Mucosa of stomach (tissue), 1 donor: ENCODE data around the gene SIAH1.
A peak's percentile ranks its signal among the peaks of the same experiment; 100 is the strongest.
"Not testable (repeated sequence)": the region's sequence is repeated elsewhere in the genome, so short reads cannot be mapped to it uniquely, and the experiment has no call there.

ENCODE experiments used
- H3K27me3 ChIP-seq: one replicate; pipeline ENCODE4 v1.7.0; 2013; ENCODE audit warnings: mild to moderate bottlenecking, low read length; ENCODE audit not compliant: control insufficient read depth, insufficient read depth
- H3K36me3 ChIP-seq: one replicate; pipeline ENCODE4 v1.7.0; 2013; ENCODE audit warnings: low read length; ENCODE audit not compliant: control insufficient read depth, insufficient read depth
- H3K4me1 ChIP-seq: one replicate; pipeline ENCODE4 v1.7.0; 2013; ENCODE audit warnings: mild to moderate bottlenecking, low read length; ENCODE audit not compliant: control insufficient read depth, insufficient read depth
- H3K4me3 ChIP-seq: one replicate; pipeline ENCODE4 v1.7.0; 2013; ENCODE audit warnings: low read length
- H3K9ac ChIP-seq: one replicate; pipeline ENCODE4 v1.7.0; 2013; ENCODE audit warnings: mild to moderate bottlenecking, low read length, moderate library complexity
- H3K9me3 ChIP-seq: one replicate; pipeline ENCODE4 v1.7.0; 2013; ENCODE audit warnings: mild to moderate bottlenecking, low read length, moderate library complexity; ENCODE audit not compliant: control insufficient read depth
- donor health status: Pancreatic carcinoma.

The SIAH1 gene

DNA sequence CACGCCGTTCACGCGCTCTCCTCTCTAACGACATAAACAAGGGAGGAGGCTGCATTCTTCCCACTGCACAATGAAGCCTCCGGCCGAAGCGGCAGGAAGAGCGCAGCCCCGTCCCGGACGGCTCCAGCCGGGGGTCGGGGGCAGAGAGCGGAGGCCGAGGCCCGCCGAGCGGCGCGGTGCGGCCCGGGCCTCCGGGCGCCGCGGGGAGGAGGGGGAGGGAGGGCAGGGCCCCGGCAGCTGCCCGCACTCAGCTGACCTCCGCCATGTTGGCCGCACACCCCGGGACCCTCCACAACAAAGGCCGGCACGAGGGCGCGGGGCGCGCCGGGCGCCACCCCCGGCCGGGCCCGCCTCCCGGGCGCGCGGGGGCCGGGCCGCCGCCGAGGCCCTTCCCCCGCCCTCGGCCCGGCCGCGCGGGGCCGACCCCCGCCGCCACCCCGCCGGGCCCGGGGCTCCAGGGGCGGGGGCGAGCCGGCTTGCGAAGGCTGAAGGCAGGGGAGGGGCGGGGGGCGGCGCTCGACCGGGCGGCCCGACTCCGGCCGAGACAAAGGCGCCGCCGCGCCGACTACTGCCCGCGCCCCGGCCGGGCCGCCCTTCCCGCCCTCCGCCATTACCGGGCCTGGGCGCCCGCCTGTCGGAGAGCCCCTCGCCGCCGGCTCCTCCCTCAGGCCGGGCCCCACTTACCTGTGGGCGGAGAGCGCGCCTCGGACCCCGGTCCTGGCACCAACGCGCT lies 527 bp downstream of the SIAH1 start:
- H3K9me3 ChIP-seq = no peaks in the 10 kb centered on the region
- no peaks in the 10 kb centered on the region for H3K27me3 ChIP-seq
- H3K4me3 ChIP-seq = peak overlapping the region; percentile 26
- peak overlapping the region; percentile 86 for H3K9ac ChIP-seq
- peaks cover under 1% of the 10 kb centered on the region for H3K4me1 ChIP-seq
- no peaks in the 10 kb centered on the region for H3K36me3 ChIP-seq

DNA sequence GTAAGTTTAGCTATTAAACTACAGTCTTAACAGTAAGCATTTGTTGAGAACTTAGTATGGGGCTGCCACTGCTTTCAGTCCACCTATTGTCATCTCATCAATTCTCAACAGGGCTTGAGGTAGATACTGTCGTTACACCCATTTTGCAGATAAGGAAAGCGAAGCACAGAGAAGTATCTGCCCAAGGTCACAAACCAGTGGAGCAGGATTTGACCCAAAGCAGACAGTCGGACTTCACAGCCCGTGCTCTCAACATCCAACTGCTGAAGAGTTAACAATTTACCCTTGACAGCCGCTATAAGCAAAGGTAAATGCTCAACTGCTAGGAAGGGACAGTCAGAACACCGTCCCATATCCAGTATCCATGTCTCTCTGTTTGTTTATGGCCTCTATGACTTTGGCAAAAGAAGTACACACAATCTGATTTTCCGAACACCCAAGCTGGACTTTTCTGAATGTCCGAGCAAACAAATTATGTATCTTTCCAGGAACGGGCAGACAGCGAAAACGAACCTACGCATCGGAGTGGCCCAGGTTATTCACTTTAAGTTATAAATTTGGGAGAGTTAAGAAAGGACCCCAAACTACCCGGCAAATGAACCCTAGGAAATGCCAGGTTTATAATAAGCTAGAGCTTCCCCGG lies 1.2 kb downstream of the SIAH1 start:
- no peaks in the 10 kb centered on the region for H3K36me3 ChIP-seq
- peak overlapping the region; percentile 70 for H3K9ac ChIP-seq
- peak overlapping the region; percentile 26 for H3K4me3 ChIP-seq
- no peaks in the 10 kb centered on the region for H3K27me3 ChIP-seq
- H3K9me3 ChIP-seq = no peaks in the 10 kb centered on the region
- H3K4me1 ChIP-seq = peaks cover 7% of the 10 kb centered on the region

DNA sequence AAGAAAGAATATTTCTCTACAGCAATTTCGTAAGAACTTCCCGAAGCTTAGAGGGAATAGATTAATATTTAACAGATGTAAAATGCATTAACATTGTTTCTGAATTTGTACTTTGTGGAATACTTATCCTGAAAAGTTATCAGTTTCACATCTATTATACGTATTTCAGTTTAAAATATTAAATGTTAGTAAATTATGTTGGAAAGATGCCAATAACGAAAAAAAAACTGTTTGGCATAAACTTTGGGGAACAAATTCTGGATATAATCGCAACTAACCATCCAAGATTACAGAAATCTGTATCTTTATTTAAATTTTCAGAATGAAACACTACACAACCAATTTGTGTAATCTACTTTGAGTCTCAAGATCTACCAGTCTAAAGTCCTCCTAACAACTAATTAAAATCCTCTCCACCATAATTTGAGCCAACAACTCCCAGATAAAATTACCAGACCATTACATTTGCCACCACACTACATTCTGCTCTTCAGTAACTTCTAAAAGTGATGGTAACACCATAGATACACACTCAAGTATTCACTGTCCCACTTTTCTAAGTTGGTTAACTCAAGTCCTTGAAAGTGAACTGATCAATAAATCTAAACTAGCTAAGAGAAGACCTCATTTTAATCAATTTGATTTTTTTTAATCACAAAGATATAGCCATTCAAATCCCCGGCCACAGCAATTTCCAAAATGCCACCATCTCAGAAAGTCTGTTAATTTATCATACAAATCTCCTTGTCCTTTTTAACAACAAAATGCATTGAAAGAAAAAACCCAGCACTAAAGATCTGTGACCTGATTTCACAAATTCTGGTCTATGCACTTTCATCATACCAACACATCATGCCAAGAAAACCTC lies 2.0 kb downstream of the SIAH1 start:
- H3K4me3 ChIP-seq = peak overlapping the region; percentile 26
- peaks cover 14% of the 10 kb centered on the region for H3K4me1 ChIP-seq
- H3K27me3 ChIP-seq = no peaks in the 10 kb centered on the region
- peak overlapping the region; percentile 70 for H3K9ac ChIP-seq
- no peaks in the 10 kb centered on the region for H3K36me3 ChIP-seq
- no peaks in the 10 kb centered on the region for H3K9me3 ChIP-seq

DNA sequence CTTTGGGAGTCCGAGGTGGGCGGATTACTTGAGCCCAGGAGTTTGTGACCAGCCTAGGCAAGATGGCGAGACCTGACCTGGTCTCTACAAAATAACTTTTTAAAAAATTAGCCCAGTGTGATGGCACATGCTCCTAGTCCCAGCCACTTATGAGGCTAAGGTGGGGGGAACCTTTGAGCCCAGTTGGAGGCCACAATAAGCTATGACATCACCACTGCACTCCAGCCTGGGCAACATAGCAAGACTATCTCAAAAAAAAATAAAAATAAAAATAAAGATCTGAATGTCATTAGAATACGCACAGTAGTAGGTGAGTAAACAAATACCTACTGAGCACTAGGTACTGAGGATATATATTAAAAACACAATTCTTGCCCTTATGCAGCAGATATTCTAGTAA lies 3.1 kb downstream of the SIAH1 start:
- Histone ChIP-seq H3K36me3 (no peaks in the 10 kb centered on the region), H3K9me3 (no peaks in the 10 kb centered on the region), H3K9ac (no peak overlapping the region), H3K4me3 (no peak overlapping the region), H3K4me1 (peaks cover 14% of the 10 kb centered on the region), H3K27me3 (no peaks in the 10 kb centered on the region)

DNA sequence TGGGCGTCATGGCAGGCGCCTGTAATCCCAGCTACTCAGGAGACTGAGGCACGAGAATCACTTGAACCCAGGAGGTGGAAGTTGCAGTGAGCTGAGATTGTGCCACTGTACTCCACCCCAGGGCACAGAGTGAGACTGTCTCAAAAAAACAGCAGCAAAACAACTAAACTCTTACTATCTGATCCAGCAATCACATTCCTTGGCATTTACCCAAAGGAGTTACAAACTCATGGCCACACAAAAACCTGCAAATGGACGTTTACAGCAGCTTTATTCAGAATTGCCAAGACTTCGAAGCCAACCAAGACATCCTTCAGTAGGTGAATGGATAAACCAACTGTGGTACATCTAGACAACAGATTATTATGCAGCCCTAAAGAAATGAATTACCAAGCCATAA lies 4.0 kb downstream of the SIAH1 start:
- Histone ChIP-seq H3K4me1 (peaks cover 14% of the 10 kb centered on the region), H3K9me3 (no peaks in the 10 kb centered on the region), H3K9ac (no peak overlapping the region), H3K27me3 (no peaks in the 10 kb centered on the region), H3K36me3 (no peaks in the 10 kb centered on the region), H3K4me3 (no peak overlapping the region)

DNA sequence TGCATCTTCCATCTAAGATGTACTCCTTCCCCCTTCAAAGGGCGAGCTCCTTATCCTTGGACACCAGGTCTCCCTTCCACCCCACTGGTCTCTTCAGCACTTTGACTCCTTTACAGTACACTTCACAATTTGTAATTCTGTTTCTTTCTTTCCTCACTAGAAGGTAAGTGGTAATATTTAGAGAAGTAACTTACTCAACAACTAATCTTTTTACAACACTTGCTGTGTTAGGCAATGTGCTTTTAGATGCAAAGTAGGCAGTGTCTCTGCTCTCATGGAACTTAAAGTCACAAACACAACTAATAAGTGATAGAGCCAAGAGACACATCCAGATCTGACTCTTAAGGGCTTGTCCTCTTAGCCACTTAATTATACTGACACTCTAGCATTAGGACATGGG lies 6.4 kb downstream of the SIAH1 start:
- Histone ChIP-seq H3K9ac (no peak overlapping the region), H3K4me3 (no peak overlapping the region), H3K27me3 (no peaks in the 10 kb centered on the region), H3K9me3 (no peaks in the 10 kb centered on the region), H3K4me1 (peaks cover 25% of the 10 kb centered on the region), H3K36me3 (no peaks in the 10 kb centered on the region)

DNA sequence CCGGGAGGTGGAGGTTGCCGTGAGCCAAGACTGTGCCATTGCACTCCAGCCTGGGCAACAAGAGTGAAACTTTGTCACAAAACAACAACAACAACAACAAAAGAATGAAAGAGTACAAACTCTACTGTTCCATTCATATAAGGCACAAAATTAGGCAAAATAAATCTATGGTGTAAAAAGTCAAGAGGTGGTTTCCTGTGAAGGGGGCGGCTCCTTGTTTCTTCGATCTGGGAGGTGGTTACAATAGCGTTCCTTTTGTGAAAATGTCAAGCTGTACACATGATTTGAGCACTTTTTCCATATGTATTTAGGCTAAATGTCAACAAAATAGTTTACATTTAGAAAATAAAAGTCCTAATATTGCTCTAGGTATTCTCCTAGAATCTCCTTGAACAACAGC lies 6.9 kb downstream of the SIAH1 start:
- Histone ChIP-seq H3K4me1 (peaks cover 30% of the 10 kb centered on the region), H3K9ac (no peak overlapping the region), H3K9me3 (no peaks in the 10 kb centered on the region), H3K36me3 (no peaks in the 10 kb centered on the region), H3K4me3 (no peak overlapping the region), H3K27me3 (no peaks in the 10 kb centered on the region)

DNA sequence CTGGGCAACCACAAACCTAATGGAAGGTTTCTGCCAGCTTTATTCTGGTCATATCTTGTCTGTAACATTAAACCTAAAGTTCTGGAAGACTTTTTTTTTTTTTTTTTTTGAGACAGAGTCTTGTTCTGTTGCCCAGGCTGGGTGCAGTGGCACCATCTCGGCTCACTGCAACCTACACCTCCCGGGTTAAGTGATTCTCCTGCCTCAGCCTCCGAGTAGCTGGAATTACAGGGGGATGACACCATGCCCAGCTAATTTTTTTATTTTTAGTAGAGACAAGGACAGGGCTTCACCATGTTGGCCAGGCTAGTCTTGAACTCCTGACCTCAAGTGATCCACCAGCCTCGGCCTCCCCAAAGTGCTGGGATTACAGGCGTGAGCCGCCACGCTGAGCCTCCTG lies 7.9 kb downstream of the SIAH1 start:
- not testable (repeated sequence) for H3K9me3 ChIP-seq, H3K4me3 ChIP-seq, H3K9ac ChIP-seq, H3K27me3 ChIP-seq, H3K36me3 ChIP-seq
- peaks cover 31% of the 10 kb centered on the region for H3K4me1 ChIP-seq

DNA sequence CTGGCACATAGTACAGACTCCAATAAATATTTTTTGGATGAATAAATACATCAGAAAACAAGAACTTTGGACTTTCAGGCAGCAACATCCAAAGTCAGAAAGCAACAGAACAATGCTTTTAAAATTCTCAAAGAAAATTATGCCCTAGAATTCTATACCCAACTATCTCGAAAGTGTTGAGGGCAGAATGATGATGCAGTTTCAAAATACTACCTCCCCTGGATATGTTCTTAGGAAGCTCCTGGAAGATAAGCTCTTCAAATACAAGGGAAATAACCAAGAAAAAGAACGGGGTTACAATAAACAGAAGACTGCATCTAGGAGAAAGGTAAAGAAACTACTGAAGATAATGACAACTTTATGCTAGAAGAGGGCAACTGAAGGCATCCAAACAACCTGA lies 11.0 kb downstream of the SIAH1 start:
- Histone ChIP-seq H3K9ac (no peak overlapping the region), H3K4me1 (peaks cover 26% of the 10 kb centered on the region)

DNA sequence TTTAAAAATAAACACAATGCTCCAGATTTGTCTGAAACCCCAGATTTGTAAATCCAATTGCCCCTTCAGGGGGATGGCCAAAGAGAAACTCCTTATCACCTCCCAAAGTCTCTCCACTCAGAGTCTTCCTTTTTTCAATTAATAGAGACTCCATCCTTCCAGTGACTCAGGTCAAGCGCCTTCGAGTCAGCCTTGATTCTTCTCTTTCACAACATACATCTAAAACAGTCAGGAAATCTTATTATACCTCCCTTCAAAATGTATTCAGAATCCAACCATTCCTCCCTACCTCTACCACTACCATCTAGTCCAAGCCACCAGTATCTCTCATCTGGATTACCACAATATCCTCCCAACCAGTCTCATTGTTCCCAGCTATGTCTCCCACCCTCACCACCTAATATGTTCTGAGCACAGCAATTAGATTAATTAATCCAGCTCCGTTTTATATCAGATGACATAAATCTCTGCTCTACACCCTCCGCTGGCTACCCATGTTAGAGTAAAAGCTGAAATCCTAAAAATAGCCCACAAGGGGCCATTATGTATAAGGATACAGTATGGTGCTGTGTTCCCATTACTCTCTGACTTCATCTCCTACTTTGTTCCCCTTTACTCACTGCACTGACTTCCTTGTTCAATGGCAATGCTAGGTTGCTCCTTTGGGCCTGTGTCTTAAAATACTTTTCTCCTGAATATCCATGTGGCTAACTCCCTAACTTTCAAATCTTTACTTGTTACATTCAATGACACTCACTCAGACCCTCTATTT lies 11.8 kb downstream of the SIAH1 start:
- Histone ChIP-seq H3K27me3 (no peaks in the 10 kb centered on the region), H3K4me1 (peaks cover 18% of the 10 kb centered on the region), H3K4me3 (no peak overlapping the region), H3K9me3 (no peaks in the 10 kb centered on the region), H3K9ac (no peak overlapping the region), H3K36me3 (no peaks in the 10 kb centered on the region)

More for the DNA sequence above, 11.0 kb downstream of the SIAH1 start:
- Histone ChIP-seq H3K27me3 (no peaks in the 10 kb centered on the region), H3K36me3 (no peaks in the 10 kb centered on the region), H3K4me3 (no peak overlapping the region), H3K9me3 (no peaks in the 10 kb centered on the region)

DNA sequence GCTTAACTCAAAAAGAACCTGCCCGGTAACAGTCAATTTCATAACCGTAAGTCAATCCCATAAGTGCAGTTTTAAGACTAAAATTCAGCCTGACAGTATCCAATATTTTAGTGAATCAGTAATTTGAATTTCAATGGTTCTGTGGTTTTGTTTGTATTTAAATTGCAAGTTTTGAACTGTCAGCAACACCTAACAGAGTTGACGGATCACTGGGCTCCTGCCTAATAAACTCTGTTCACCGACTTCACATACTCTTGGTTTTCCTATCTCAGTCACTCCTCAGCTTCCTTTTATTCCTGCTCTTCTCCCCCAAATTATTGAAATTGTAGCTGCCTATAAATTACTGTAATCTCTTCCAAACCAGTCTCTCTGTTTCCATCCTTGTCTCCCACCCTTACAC lies 12.5 kb downstream of the SIAH1 start:
- Histone ChIP-seq H3K36me3 (no peaks in the 10 kb centered on the region), H3K4me1 (peaks cover 17% of the 10 kb centered on the region), H3K27me3 (no peaks in the 10 kb centered on the region), H3K9me3 (no peaks in the 10 kb centered on the region), H3K4me3 (no peak overlapping the region), H3K9ac (no peak overlapping the region)
